AG04449 (cell line): ENCODE measurements around the gene AMPH.

ENCODE experiments used
- CTCF ChIA-PET: fragments of 350-600 bp; formaldehyde crosslinking; extraction: SDS; loops from one replicate; lab custom pipeline; 2021; ENCODE audit warnings: antibody characterized with exemption; lab: Yijun Ruan, JAX
- POLR2A ChIA-PET: fragments of 400-600, 350-600 bp; formaldehyde crosslinking; extraction: SDS; loops from one replicate; lab custom pipeline; 2020; ENCODE audit warnings: antibody characterized with exemption, inconsistent platforms; lab: Yijun Ruan, JAX
- DNase-seq: peaks from one replicate; pipeline ENCODE4 v3.0.0-alpha.2; 2010; ENCODE audit warnings: low read depth, low spot score
- H3K4me3 ChIP-seq: 2 replicates; pipeline ENCODE4 v1.5.1; 2011; ENCODE audit warnings: low read depth, mild to moderate bottlenecking, control low read depth, low read length
- CTCF ChIP-seq: IDR thresholded peaks from one replicate; pipeline ENCODE4 v1.5.1; 2011; ENCODE audit warnings: mild to moderate bottlenecking, moderate library complexity, low read length, control low read depth, inconsistent platforms; ENCODE audit not compliant: insufficient read depth; ENCODE audit errors: missing control alignments

The AMPH gene

GRCh38 chr7:38394660-38395059, 236.5 kb downstream of the AMPH start:
- ChIA-PET POLR2A (no interaction called here), CTCF (interaction anchor here (0.8 to 3.5 kb wide), 5 partner anchors 8 to 265 kb away, joined by 3 to 20 read pairs (median 4); no protein-coding TSS in a partner anchor)
- no peak for TF ChIP-seq CTCF
- no peak overlapping the region for H3K4me3 ChIP-seq
- no peak for DNase-seq

GRCh38 chr7:38393874-38394273, 237.3 kb downstream of the AMPH start:
- DNase-seq = no peak
- CTCF ChIA-PET = interaction anchor here (0.8 to 3.5 kb wide), 5 partner anchors 9 to 266 kb away, joined by 3 to 20 read pairs (median 4); no protein-coding TSS in a partner anchor
- POLR2A ChIA-PET = no interaction called here
- no peak for TF ChIP-seq CTCF
- no peak overlapping the region for H3K4me3 ChIP-seq

- TF ChIP-seq CTCF = no peak
- DNase-seq = no peak
- CTCF ChIA-PET = interaction anchor here (1.3 to 3.3 kb wide), 3 partner anchors 17 to 269 kb away, joined by 7 to 20 read pairs (median 8); no protein-coding TSS in a partner anchor
- H3K4me3 ChIP-seq = no peak overlapping the region
- POLR2A ChIA-PET = no interaction called here
Observed at GRCh38 chr7:38391751-38392150, 239.4 kb downstream of the AMPH start.

- no peak for DNase-seq
- CTCF ChIA-PET = interaction anchor here (1.1 to 15.2 kb wide), 6 partner anchors 8 to 275 kb away, joined by 3 to 226 read pairs (median 10); no protein-coding TSS in a partner anchor
- no peak for TF ChIP-seq CTCF
- no peak overlapping the region for H3K4me3 ChIP-seq
- POLR2A ChIA-PET = no interaction called here
Observed at GRCh38 chr7:38385682-38386081, 245.5 kb downstream of the AMPH start.

GRCh38 chr7:38383281-38383680, 247.9 kb downstream of the AMPH start:
- ChIA-PET POLR2A (interaction anchor here (0.6 kb wide), 1 partner anchor 213 kb away, joined by 3 read pairs; no protein-coding TSS in a partner anchor), CTCF (interaction anchor here (0.9 to 15.2 kb wide), 6 partner anchors 9 to 308 kb away, joined by 3 to 226 read pairs (median 6); no protein-coding TSS in a partner anchor)
- H3K4me3 ChIP-seq = no peak overlapping the region
- no peak for DNase-seq
- no peak for TF ChIP-seq CTCF

- ChIA-PET POLR2A (no interaction called here), CTCF (interaction anchor here (1.0 to 15.2 kb wide), 4 partner anchors 9 to 165 kb away, joined by 3 to 226 read pairs (median 19); no protein-coding TSS in a partner anchor)
- peak; percentile 57 for DNase-seq
- no peak for TF ChIP-seq CTCF
- H3K4me3 ChIP-seq = no peak overlapping the region
Observed at GRCh38 chr7:38382684-38383083, 248.5 kb downstream of the AMPH start.
